Uterus (tissue), 4 donors: ENCODE data around the gene SLC15A5. TPM values are rescaled to one million over a fixed set of nuclear protein-coding genes. Genes with fewer than 3 reads are reported as not detected.

Source experiments
- DNase-seq, 2 donors: peaks; one replicate each; pipeline ENCODE4 v3.0.0-alpha.2; 2019 to 2020
- H3K27ac ChIP-seq, 2 donors: fragments of 200-600 bp; sonication (generic); 1 replicate in 1 of 2; 2 replicates in 1 of 2; pipeline ENCODE4 v1.5.1; 2016 to 2018
- H3K27me3 ChIP-seq, 2 donors: fragments of 200-600 bp; sonication (generic); one replicate each; pipeline ENCODE4 v1.5.1; 2018 to 2019; ENCODE audit warnings: control low read depth in 1 of 2
- H3K36me3 ChIP-seq, 2 donors: fragments of 200-600 bp; sonication (generic); one replicate each; pipeline ENCODE4 v1.5.1; 2019; ENCODE audit warnings: control low read depth in 1 of 2
- H3K4me1 ChIP-seq, 2 donors: fragments of 200-600 bp; sonication (generic); one replicate each; pipeline ENCODE4 v1.5.1; 2018 to 2019; ENCODE audit warnings: control low read depth in 1 of 2
- H3K4me3 ChIP-seq, 2 donors: fragments of 200-600 bp; sonication (generic); 1 replicate in 1 of 2; 2 replicates in 1 of 2; pipeline ENCODE4 v1.5.1; 2018 to 2019; ENCODE audit warnings: mild to moderate bottlenecking in 1 of 2
- H3K9me3 ChIP-seq, 2 donors: fragments of 200-600 bp; sonication (generic); one replicate each; pipeline ENCODE4 v1.5.1; 2019; ENCODE audit warnings: control low read depth in 1 of 2
- CTCF ChIP-seq, 4 experiments: fragments of 200-600 bp in 2 of 4; fragments of 450-650 bp in 2 of 4; sonication (generic) in 2 of 4; IDR thresholded peaks; one replicate each; pipeline ENCODE4 v1.5.1; 2016 to 2019; ENCODE audit warnings: antibody characterized with exemption in 4 of 4, mild to moderate bottlenecking in 2 of 4, moderate library complexity in 1 of 4
- POLR2A ChIP-seq, 2 donors: fragments of 450-650 bp; IDR thresholded peaks; one replicate each; pipeline ENCODE4 v1.6.1; 2016; ENCODE audit warnings: antibody characterized with exemption in 2 of 2, mild to moderate bottlenecking in 1 of 2, moderate library complexity in 1 of 2
- intact Hi-C: fragments of 100-400 bp; cut with DNase I; formaldehyde crosslinking; loops from one replicate; pipeline ENCODE4 v1.15.1; 2023; ENCODE audit warnings: low total_unique reads
- total RNA-seq, 4 donors: library from RNA; depleted of rRNA in 3 of 4; stranded (reverse); fragments of >200 nt in 3 of 4; gene quantifications; one replicate each; pipeline versions ENCODE4 v1.1.0 to v1.2.4, GENCODE V29; 2014 to 2023
- donor health status: DM: yes; HTN: yes; CAD: no.

The SLC15A5 gene
- total RNA-seq, 4 donors from 2014 or later, result not detected

GRCh38 chr12:16238661-16239060, 38.8 kb downstream of the SLC15A5 start:
- H3K4me1 ChIP-seq, result no peaks in the 10 kb centered on the region
- no peak for DNase-seq
- H3K4me3 ChIP-seq, result no peak overlapping the region
- TF ChIP-seq POLR2A (IDR thresholded peaks at IDR 0.05) (no peak), CTCF (IDR thresholded peaks at IDR 0.05) (no peak)
- intact Hi-C loops, result no loop called here
- no peaks in the 10 kb centered on the region for H3K9me3 ChIP-seq
- H3K27ac ChIP-seq, result no peak overlapping the region
- H3K27me3 ChIP-seq, result no peaks in the 10 kb centered on the region
- H3K36me3 ChIP-seq, result no peaks in the 10 kb centered on the region

GRCh38 chr12:16229676-16230075, 47.8 kb downstream of the SLC15A5 start:
- Histone ChIP-seq H3K27ac (no peak overlapping the region), H3K4me3 (no peak overlapping the region), H3K4me1 (no peaks in the 10 kb centered on the region), H3K9me3 (no peaks in the 10 kb centered on the region), H3K36me3 (no peaks in the 10 kb centered on the region), H3K27me3 (no peaks in the 10 kb centered on the region)
- no peak for DNase-seq
- intact Hi-C loops, result no loop called here
- no peak for TF ChIP-seq POLR2A (IDR thresholded peaks at IDR 0.05)
- no peak for TF ChIP-seq CTCF (IDR thresholded peaks at IDR 0.05)

- Histone ChIP-seq H3K4me3 (no peak overlapping the region), H3K36me3 (no peaks in the 10 kb centered on the region), H3K9me3 (no peaks in the 10 kb centered on the region), H3K27ac (no peak overlapping the region), H3K4me1 (no peaks in the 10 kb centered on the region), H3K27me3 (no peaks in the 10 kb centered on the region)
- DNase-seq, result no peak
- intact Hi-C loops, result no loop called here
- no peak for TF ChIP-seq POLR2A (IDR thresholded peaks at IDR 0.05)
- no peak for TF ChIP-seq CTCF (IDR thresholded peaks at IDR 0.05)
Observed at GRCh38 chr12:16228067-16228466, 49.4 kb downstream of the SLC15A5 start.

GRCh38 chr12:16225692-16226091, 51.8 kb downstream of the SLC15A5 start:
- Histone ChIP-seq H3K9me3 (no peaks in the 10 kb centered on the region), H3K27ac (no peak overlapping the region), H3K27me3 (no peaks in the 10 kb centered on the region), H3K4me1 (no peaks in the 10 kb centered on the region), H3K4me3 (no peak overlapping the region), H3K36me3 (no peaks in the 10 kb centered on the region)
- DNase-seq, result no peak
- no peak for TF ChIP-seq POLR2A (IDR thresholded peaks at IDR 0.05)
- intact Hi-C loops, result no loop called here

GRCh38 chr12:16224196-16224595, 53.3 kb downstream of the SLC15A5 start:
- intact Hi-C loops, result no loop called here
- Histone ChIP-seq H3K27ac (no peak overlapping the region), H3K9me3 (no peaks in the 10 kb centered on the region), H3K27me3 (no peaks in the 10 kb centered on the region), H3K4me3 (no peak overlapping the region), H3K36me3 (no peaks in the 10 kb centered on the region), H3K4me1 (no peaks in the 10 kb centered on the region)
- TF ChIP-seq POLR2A (IDR thresholded peaks at IDR 0.05), result no peak
- TF ChIP-seq CTCF (IDR thresholded peaks at IDR 0.05), result no peak
- DNase-seq, result no peak

GRCh38 chr12:16221776-16222175, 55.7 kb downstream of the SLC15A5 start:
- H3K4me3 ChIP-seq, result no peak overlapping the region
- H3K27ac ChIP-seq, result no peak overlapping the region
- intact Hi-C loops, result no loop called here
- no peaks in the 10 kb centered on the region for H3K9me3 ChIP-seq
- no peaks in the 10 kb centered on the region for H3K27me3 ChIP-seq
- no peaks in the 10 kb centered on the region for H3K36me3 ChIP-seq
- TF ChIP-seq POLR2A (IDR thresholded peaks at IDR 0.05) (no peak), CTCF (IDR thresholded peaks at IDR 0.05) (no peak)
- no peak for DNase-seq
- H3K4me1 ChIP-seq, result no peaks in the 10 kb centered on the region
